RCC 7860 (cell line): ENCODE data around the gene KLHDC8A.
A peak's percentile ranks its signal among the peaks of the same experiment; 100 is the strongest.
"Not testable (repeated sequence)": the region's sequence is repeated elsewhere in the genome, so short reads cannot be mapped to it uniquely, and the experiment has no call there.

Source experiments
- DNase-seq: peaks from one replicate; pipeline ENCODE4 v3.0.0-alpha.2; 2015; ENCODE audit warnings: low spot score
- FAIRE-seq: peaks from 2 replicates; lab custom pipeline; 2012; peaks lifted over from hg19 to GRCh38; lab: Jason Lieb, UNC

The KLHDC8A gene

DNA sequence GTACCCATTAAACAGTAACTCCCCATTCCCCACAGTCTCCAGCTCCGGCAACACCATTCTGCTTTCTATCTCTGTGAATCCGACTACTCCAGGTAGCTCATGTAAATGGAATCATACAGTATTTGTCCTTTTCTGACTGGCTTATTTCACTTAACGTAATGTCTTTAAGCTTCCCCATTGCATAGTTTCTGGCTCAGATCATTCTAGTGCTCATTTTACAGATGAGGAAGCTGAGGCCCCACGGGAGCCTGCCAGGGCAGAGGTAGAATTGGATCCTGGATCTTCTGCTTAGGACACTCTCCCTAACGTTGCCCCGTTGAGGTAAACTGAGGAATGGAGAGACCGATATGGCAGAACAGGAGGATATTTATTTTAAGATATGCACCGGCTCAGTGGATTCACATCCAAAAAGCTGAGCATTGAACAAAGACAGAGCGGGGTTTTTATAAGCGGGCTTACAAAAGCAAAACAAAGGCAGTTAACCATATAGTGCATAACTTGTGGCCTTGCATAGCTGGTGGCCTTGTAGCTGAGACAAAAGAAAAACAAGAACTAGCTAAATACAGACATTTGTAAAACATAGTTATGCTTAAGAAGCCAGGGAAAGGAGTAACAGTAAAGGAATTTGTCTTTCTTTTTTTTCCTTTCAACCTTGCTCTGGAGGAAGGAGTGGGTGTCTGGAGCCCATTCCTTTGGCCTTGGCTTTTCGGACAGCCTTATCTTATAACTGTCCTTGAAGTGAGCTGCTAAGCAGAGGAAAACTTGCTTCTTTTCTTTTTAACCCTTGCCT lies 15.3 kb upstream of the KLHDC8A start:
- FAIRE-seq (no peak), DNase-seq (no peak)

DNA sequence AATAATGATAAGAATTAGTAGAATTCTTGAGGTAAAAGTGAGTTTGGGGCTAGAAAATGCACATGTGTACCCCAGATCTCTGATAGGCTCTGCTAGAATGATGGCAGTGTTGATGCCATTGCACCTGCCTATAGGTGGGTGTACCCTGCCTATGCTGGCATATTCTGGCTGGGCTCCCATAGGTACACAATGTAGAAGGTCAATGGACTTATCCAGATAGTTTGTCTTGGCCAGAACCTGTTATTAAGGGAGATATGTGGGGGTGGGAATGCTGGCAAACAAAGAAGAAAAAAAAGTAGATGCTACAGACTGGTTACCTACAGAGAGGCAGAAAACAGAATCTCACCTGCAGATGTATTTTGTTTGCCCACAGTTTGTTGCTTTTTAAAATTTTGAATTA lies 14.1 kb upstream of the KLHDC8A start:
- FAIRE-seq (no peak), DNase-seq (no peak)

GRCh38 chr1:205369701-205370123 lies 13.0 kb upstream of the KLHDC8A start:
- FAIRE-seq, result no peak
- DNase-seq, result no peak

- no peak for DNase-seq
- no peak for FAIRE-seq
Measured at GRCh38 chr1:205368478-205368877, 11.8 kb upstream of the KLHDC8A start.

GRCh38 chr1:205365945-205366463 lies 9.3 kb upstream of the KLHDC8A start:
- FAIRE-seq, result no peak

GRCh38 chr1:205365086-205365485 lies 8.4 kb upstream of the KLHDC8A start:
- not testable (repeated sequence) for FAIRE-seq, DNase-seq

More at GRCh38 chr1:205365945-205366463, 9.3 kb upstream of the KLHDC8A start:
- no peak for DNase-seq

GRCh38 chr1:205360891-205361290 lies 4.2 kb upstream of the KLHDC8A start:
- no peak for DNase-seq
- no peak for FAIRE-seq

- FAIRE-seq, result no peak
- no peak for DNase-seq
Measured at GRCh38 chr1:205359771-205360565, 3.2 kb upstream of the KLHDC8A start.

DNA sequence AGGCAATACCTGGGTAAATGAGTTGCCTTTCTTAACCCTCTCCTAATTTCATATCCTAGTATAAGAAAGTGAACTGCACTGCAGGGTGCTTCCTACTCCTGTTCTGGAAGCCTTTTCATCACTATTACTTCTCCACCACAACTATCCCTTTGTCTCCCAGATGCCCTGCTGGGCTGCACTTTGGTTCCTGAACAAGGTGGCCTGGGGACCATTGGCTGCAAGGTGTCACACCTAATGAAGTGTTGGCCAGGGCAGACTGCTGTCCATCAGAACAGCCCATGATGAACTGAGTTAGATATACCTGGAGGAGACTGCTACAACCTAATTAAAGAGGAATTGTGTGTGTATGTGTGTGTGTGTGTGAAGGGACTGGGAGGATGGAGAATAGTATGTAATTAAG lies 1.9 kb upstream of the KLHDC8A start:
- no peak for DNase-seq
- FAIRE-seq, result no peak

- DNase-seq, result no peak
- no peak for FAIRE-seq
Measured at GRCh38 chr1:205357567-205357966, 845 bp upstream of the KLHDC8A start.

GRCh38 chr1:205355075-205355453 lies 1.7 kb downstream of the KLHDC8A start:
- FAIRE-seq (no peak), DNase-seq (no peak)

- DNase-seq (peak; percentile 38), FAIRE-seq (no peak)
Measured at GRCh38 chr1:205354259-205355074, 2.3 kb downstream of the KLHDC8A start.

- FAIRE-seq (no peak), DNase-seq (no peak)
Measured at GRCh38 chr1:205353612-205354011, 3.1 kb downstream of the KLHDC8A start.

DNA sequence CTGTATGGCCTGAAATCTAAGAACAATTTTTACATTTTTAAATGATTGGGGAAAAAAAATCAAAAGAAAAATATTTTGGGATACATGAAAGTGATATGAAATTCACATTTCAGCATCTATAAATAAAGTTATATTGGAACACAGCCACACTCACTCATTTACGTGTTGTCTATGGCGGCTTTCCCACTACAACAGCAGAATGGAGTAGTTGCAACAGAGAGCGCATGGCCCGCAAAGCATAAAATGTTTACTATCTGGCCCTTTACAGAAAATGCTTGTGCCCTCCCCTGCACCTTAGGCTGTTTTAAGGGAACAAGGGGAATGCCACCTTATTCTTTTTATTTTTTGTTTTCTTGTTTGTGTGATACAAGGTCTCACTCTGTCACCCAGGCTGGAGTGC lies 3.5 kb downstream of the KLHDC8A start:
- DNase-seq, result no peak
- FAIRE-seq, result no peak

GRCh38 chr1:205351984-205352713 lies 4.6 kb downstream of the KLHDC8A start:
- no peak for DNase-seq
- FAIRE-seq, result no peak

- DNase-seq, result no peak
- no peak for FAIRE-seq
Measured at GRCh38 chr1:205350691-205351141, 6.0 kb downstream of the KLHDC8A start.

DNA sequence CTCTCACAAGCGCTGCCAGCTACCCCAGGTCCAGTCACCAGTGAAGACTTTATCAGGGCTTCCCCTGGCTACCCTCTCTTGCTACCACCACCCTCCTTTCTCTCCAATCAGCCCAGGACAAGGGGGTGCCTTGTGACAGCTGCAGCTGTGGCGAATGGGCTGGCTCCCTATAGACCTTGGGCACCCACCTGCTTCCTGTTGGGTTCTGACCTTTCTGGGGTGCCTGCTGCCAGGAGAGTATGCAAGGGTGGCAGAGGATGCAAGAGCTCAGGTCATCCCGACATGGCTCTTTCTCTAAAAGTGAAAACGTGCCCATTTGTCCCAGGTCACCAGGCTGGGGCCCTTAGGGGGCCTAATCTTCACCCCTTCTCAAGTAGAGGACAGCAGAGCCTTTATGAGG lies 6.6 kb downstream of the KLHDC8A start:
- no peak for FAIRE-seq
- DNase-seq, result no peak

GRCh38 chr1:205348554-205349487 lies 7.9 kb downstream of the KLHDC8A start:
- DNase-seq, result no peak
- FAIRE-seq, result no peak

DNA sequence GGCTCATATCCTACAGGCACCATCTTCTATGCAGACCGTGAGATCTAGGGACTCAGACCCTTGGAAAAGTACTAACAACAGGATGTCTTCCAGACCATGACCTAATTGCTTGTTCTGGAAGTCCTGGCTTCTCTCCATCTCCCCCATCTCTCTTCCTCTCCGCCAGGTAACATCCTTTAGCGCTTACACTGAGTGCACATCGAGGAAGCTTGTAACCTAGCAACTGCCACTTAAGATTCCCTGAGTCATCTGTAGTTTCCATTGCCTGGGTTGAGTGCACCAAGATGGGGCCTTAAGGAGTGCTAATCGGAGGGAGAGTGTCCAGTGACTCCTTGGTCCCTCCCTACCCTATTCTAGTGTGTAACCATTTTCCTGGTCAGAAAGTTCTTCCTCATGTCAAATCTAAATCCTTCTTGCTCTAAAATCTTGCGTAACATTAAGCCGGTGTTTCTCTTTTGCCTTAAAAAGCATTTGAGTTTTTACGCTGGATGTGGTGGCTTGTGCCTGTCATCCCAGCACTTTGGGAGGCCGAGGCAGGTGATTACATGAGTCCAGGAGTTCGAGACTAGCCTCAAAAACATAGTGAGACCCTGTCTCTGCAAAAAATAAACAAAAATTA lies 9.7 kb downstream of the KLHDC8A start:
- DNase-seq, result peak; percentile 86
- no peak for FAIRE-seq
